WERI-Rb-1 (cell line): ENCODE results near the gene CTXND1.

ENCODE experiments used
- DNase-seq: peaks from one replicate; pipeline ENCODE4 v3.0.0-alpha.2; 2020
- H3K27ac ChIP-seq: fragments of 250-450 bp; sonication (Bioruptor Pico); 2 replicates; pipeline ENCODE4 v1.5.1; 2020; ENCODE audit warnings: mild to moderate bottlenecking, moderate library complexity
- H3K27me3 ChIP-seq: fragments of 250-450 bp; sonication (Bioruptor Pico); 2 replicates; pipeline ENCODE4 v1.5.1; 2021; ENCODE audit warnings: mild to moderate bottlenecking, low read depth, moderate library complexity; ENCODE audit not compliant: insufficient read depth, severe bottlenecking
- H3K36me3 ChIP-seq: fragments of 250-450 bp; sonication (Bioruptor Pico); 2 replicates; pipeline ENCODE4 v1.5.1; 2020; ENCODE audit warnings: mild to moderate bottlenecking, moderate library complexity
- H3K4me3 ChIP-seq: 2 replicates; pipeline ENCODE4 v1.5.1; 2011; ENCODE audit warnings: low read depth, mild to moderate bottlenecking, control low read depth, low read length
- H3K9me3 ChIP-seq: fragments of 250-450 bp; sonication (Bioruptor Pico); 2 replicates; pipeline ENCODE4 v1.5.1; 2021; ENCODE audit warnings: mild to moderate bottlenecking, moderate library complexity; ENCODE audit not compliant: severe bottlenecking
- TF ChIP-seq, protein P1 (sequence below): IDR thresholded peaks from 2 replicates; pipeline ENCODE4 v1.5.1; 2011; ENCODE audit warnings: low read depth, mild to moderate bottlenecking, control low read depth, inconsistent platforms, low read length

The CTXND1 gene

DNA sequence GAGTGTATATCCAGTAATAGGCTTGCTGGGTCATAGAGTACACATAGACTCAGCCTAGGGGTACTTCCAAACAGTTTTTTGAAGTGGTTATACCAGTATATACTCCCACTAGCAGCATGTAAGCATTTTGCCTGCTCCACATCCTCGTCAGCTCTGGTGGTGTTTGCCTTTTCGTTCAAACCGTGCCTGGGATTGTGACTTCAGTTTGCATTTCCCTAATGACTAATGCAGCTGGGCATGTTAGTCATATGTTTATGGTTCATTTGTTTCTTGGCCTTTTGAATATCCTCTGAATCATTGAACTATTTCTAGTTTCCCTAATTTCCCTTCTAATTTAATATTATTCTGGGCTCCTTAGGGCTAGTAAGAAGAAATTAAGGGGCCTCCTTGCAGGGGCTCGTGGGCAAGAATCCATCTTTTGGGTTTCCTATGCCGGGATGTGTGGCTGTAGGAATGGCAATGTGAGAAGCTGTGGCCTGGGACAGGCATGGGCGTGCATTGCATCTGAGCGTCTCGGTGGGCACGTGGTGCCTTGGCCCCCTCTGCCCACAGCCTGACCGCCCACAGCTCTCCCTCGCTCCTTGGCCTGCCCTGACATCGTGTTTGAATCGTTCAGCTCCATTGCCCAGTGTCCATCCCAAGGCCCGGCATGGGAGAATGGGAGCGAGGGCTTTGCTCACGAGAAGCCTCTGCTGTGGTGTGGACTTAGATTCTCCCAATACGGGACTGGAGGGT is 72.8 kb downstream of the CTXND1 start:
- Histone ChIP-seq H3K9me3 (no peaks in the 10 kb centered on the region), H3K36me3 (no peaks in the 10 kb centered on the region), H3K27me3 (no peaks in the 10 kb centered on the region), H3K27ac (no peak overlapping the region), H3K4me3 (no peak overlapping the region)
- TF ChIP-seq, protein P1, sequence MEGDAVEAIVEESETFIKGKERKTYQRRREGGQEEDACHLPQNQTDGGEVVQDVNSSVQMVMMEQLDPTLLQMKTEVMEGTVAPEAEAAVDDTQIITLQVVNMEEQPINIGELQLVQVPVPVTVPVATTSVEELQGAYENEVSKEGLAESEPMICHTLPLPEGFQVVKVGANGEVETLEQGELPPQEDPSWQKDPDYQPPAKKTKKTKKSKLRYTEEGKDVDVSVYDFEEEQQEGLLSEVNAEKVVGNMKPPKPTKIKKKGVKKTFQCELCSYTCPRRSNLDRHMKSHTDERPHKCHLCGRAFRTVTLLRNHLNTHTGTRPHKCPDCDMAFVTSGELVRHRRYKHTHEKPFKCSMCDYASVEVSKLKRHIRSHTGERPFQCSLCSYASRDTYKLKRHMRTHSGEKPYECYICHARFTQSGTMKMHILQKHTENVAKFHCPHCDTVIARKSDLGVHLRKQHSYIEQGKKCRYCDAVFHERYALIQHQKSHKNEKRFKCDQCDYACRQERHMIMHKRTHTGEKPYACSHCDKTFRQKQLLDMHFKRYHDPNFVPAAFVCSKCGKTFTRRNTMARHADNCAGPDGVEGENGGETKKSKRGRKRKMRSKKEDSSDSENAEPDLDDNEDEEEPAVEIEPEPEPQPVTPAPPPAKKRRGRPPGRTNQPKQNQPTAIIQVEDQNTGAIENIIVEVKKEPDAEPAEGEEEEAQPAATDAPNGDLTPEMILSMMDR, result no peak
- no peak for DNase-seq

DNA sequence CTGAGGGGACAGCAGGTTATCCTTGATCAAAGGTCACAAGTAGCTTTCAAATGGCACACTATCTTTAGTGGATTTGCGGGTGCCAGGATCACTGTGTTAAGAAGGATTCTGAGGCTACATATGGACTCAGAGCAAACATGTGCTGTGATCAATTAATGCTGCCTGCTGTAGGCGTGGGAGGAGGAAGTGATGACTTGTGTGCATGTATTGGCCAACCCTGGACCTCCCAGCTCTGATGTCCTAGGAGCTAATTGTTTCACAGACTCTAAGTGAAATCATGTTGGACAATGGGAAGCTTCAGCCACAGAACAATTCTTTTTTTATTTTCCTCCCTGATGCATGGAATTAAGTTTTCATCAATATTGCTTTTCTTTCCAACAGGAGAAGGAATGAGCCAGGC is 74.9 kb downstream of the CTXND1 start:
- H3K27ac ChIP-seq, result no peak overlapping the region
- no peaks in the 10 kb centered on the region for H3K36me3 ChIP-seq
- no peaks in the 10 kb centered on the region for H3K9me3 ChIP-seq
- TF ChIP-seq, protein P1, result no peak
- H3K27me3 ChIP-seq, result no peaks in the 10 kb centered on the region
- no peak overlapping the region for H3K4me3 ChIP-seq
- no peak for DNase-seq

DNA sequence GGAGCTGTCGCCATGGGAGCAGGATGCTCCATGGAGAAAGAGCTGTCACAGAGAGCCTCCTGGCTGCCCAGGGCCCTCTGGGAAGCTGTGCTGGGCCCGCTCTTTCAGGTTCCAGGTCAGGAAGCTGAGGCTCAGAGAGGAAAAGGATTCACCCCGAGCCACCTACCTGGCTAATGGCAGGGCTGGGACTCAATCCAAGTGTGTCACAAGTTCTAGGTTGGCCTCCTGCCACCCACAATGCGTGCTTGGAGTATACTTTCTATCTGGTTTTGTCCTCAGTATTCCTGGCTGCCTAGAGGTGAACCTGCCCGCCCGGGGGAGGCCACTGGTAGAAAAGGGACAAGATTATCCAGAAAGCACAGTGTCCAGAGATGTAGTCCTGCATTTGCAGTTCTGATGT is 75.6 kb downstream of the CTXND1 start:
- Histone ChIP-seq H3K27me3 (no peaks in the 10 kb centered on the region), H3K9me3 (no peaks in the 10 kb centered on the region), H3K4me3 (no peak overlapping the region), H3K27ac (no peak overlapping the region), H3K36me3 (no peaks in the 10 kb centered on the region)
- no peak for DNase-seq
- TF ChIP-seq, protein P1, result no peak

DNA sequence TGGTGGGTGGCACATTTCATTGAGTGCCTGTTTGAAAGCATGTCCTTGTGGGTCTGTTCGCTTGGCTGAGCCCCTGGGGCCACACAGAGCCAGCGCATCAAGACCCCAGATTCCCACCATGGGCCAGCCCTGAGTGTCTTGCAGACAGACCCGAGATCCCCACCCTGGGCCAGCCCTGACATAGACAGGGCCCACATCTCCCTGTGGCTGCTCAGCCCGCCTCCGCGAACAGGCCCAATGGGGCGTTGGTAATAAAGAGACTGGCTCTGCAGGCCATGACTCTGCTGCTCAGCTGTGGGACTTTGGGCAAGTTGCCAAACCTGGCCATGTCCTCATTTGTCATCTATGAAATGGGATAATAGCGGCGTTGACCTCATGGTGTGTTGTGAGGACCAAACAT is 76.6 kb downstream of the CTXND1 start:
- H3K36me3 ChIP-seq, result no peaks in the 10 kb centered on the region
- H3K27ac ChIP-seq, result no peak overlapping the region
- no peaks in the 10 kb centered on the region for H3K27me3 ChIP-seq
- TF ChIP-seq, protein P1, result no peak
- no peak for DNase-seq
- H3K4me3 ChIP-seq, result no peak overlapping the region
- no peaks in the 10 kb centered on the region for H3K9me3 ChIP-seq

DNA sequence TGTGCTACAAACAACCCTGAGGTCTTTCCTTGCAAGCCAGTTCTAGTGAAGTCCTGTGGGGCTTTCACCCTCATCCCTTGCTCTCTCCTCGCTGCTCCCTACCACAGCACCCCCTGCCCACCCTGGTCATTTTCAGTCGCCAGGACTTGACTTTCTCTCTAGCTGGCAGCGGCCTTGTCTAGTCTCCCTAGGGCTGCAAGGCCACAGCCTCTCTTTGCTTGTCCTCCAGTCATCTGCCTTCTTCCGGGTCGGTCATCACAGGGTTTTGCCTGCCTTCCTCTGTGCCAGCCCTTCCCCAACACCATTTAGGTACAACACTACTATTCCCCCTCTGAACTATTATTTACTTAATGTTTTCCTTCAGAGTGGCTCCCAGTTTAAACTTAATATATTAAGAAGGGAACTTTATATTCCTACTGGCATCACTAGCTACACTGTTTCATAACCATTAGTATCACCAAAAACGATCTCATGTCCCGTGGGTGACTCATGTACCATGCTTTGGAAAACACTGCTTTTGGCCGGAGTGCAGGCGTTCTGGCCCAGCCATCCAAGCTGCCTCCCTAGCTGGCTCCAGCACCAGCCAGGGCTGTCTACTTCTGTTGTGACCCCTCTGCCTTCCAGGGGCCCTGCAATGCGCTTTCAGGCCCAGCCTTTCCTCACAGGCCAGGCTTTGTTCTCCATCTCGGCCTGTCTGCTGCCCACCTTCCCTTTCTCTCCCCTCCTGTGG is 77.8 kb downstream of the CTXND1 start:
- Histone ChIP-seq H3K4me3 (no peak overlapping the region), H3K36me3 (no peaks in the 10 kb centered on the region), H3K9me3 (no peaks in the 10 kb centered on the region), H3K27ac (no peak overlapping the region), H3K27me3 (no peaks in the 10 kb centered on the region)
- no peak for DNase-seq
- TF ChIP-seq, protein P1, result no peak
